Neural cell (in vitro differentiated cells): ENCODE results near the gene SELENOO. TPM values are rescaled to one million over a fixed set of nuclear protein-coding genes. Genes with fewer than 3 reads are reported as not detected.

Experiments used
- H2AFZ ChIP-seq: fragments of 200-600, 300-800 bp; sonication (generic), shearing (Covaris generic); 2 replicates; pipeline ENCODE4 v1.6.0; 2014; ENCODE audit warnings: low read depth, mild to moderate bottlenecking, antibody characterized with exemption, low read length, moderate library complexity
- H3F3A ChIP-seq: fragments of 200-600 bp; shearing (Covaris generic); 2 replicates; pipeline ENCODE4 v1.6.1; 2016; ENCODE audit warnings: mild to moderate bottlenecking, moderate library complexity, mixed read lengths, antibody characterized with exemption, low read length; ENCODE audit not compliant: insufficient read depth, poor library complexity, severe bottlenecking
- H3K27ac ChIP-seq: fragments of 200-600, 300-800 bp; sonication (generic), shearing (Covaris generic); 2 replicates; pipeline ENCODE4 v1.5.1; 2014; ENCODE audit warnings: mild to moderate bottlenecking, low read length, moderate library complexity
- H3K27me3 ChIP-seq: fragments of 300-800, 200-600 bp; sonication (generic), shearing (Covaris generic); 2 replicates; pipeline ENCODE4 v1.6.0; 2014; ENCODE audit warnings: mild to moderate bottlenecking, low read depth, low read length, moderate library complexity; ENCODE audit not compliant: insufficient read depth
- H3K36me3 ChIP-seq: fragments of 300-800, 200-600 bp; sonication (generic), shearing (Covaris generic); 2 replicates; pipeline ENCODE4 v1.5.1; 2014; ENCODE audit warnings: mild to moderate bottlenecking, antibody characterized with exemption, low read length, moderate library complexity; ENCODE audit not compliant: insufficient read depth
- H3K4me2 ChIP-seq: fragments of 300-800, 200-600 bp; sonication (generic), shearing (Covaris generic); 2 replicates; pipeline ENCODE4 v1.6.0; 2014; ENCODE audit warnings: mild to moderate bottlenecking, low read length
- H3K4me3 ChIP-seq: fragments of 300-800, 200-600 bp; sonication (generic), shearing (Covaris generic); 2 replicates; pipeline ENCODE4 v1.5.1; 2014; ENCODE audit warnings: mild to moderate bottlenecking, low read length, moderate library complexity
- H3K79me2 ChIP-seq: fragments of 200-600 bp; shearing (Covaris generic); replicated peaks from 2 replicates; pipeline ENCODE4 v1.6.0; 2014; ENCODE audit warnings: mild to moderate bottlenecking, low read length, moderate library complexity; ENCODE audit not compliant: insufficient read depth
- H3K9ac ChIP-seq: fragments of 300-800, 200-600 bp; sonication (generic), shearing (Covaris generic); 2 replicates; pipeline ENCODE4 v1.6.1; 2016; ENCODE audit warnings: mild to moderate bottlenecking, low read length, mixed read lengths
- H3K9me2 ChIP-seq: fragments of 200-600 bp; shearing (Covaris generic); 2 replicates; pipeline ENCODE4 v1.6.1; 2016; ENCODE audit warnings: mild to moderate bottlenecking, low read length, mixed read lengths; ENCODE audit not compliant: insufficient read depth
- H3K9me3 ChIP-seq: fragments of 200-600, 300-800 bp; sonication (generic), shearing (Covaris generic); 2 replicates; pipeline ENCODE4 v1.6.1; 2016; ENCODE audit warnings: mild to moderate bottlenecking, mixed run types, low read length, moderate library complexity, mixed read lengths
- H4K20me1 ChIP-seq: fragments of 200-600 bp; shearing (Covaris generic); 2 replicates; pipeline ENCODE4 v1.6.1; 2016; ENCODE audit warnings: mild to moderate bottlenecking, mixed run types; ENCODE audit not compliant: insufficient read depth
- CTCF ChIP-seq: fragments of 450-650 bp; IDR thresholded peaks from 2 replicates; pipeline ENCODE4 v1.5.1; 2014; ENCODE audit warnings: antibody characterized with exemption, mild to moderate bottlenecking, moderate library complexity; ENCODE audit not compliant: poor library complexity, severe bottlenecking
- EP300 ChIP-seq: fragments of 450-650 bp; conservative IDR thresholded peaks from 2 replicates; pipeline ENCODE4 v1.6.1; 2014; ENCODE audit warnings: antibody characterized with exemption, mild to moderate bottlenecking, moderate library complexity; ENCODE audit not compliant: poor library complexity, severe bottlenecking
- EZH2 ChIP-seq: fragments of 200-600, 300-800 bp; shearing (Covaris generic), sonication (generic); IDR thresholded peaks from 2 replicates; pipeline ENCODE4 v1.6.1; 2014; ENCODE audit warnings: antibody characterized with exemption, low read length, borderline replicate concordance, mild to moderate bottlenecking; ENCODE audit not compliant: insufficient read depth, poor library complexity, severe bottlenecking
- MXI1 ChIP-seq: fragments of 450-650 bp; conservative IDR thresholded peaks from 2 replicates; pipeline ENCODE4 v1.6.1; 2014; ENCODE audit warnings: antibody characterized with exemption, mild to moderate bottlenecking; ENCODE audit not compliant: poor library complexity, severe bottlenecking
- POLR2AphosphoS5 ChIP-seq: IDR thresholded peaks from 2 replicates; pipeline ENCODE4 v1.6.1; 2012
- RAD21 ChIP-seq: fragments of 450-650 bp; conservative IDR thresholded peaks from 2 replicates; pipeline ENCODE4 v1.6.1; 2014; ENCODE audit warnings: antibody characterized with exemption, mild to moderate bottlenecking, moderate library complexity
- REST ChIP-seq: IDR thresholded peaks from 2 replicates; pipeline ENCODE4 v1.6.1; 2012; ENCODE audit warnings: borderline replicate concordance
- SMC3 ChIP-seq: fragments of 450-650 bp; conservative IDR thresholded peaks from 2 replicates; pipeline ENCODE4 v1.6.1; 2014; ENCODE audit warnings: antibody characterized with exemption, mild to moderate bottlenecking, moderate library complexity; ENCODE audit not compliant: poor library complexity
- TAF1 ChIP-seq: IDR thresholded peaks from 2 replicates; pipeline ENCODE4 v1.6.1; 2012; ENCODE audit warnings: low read depth
- polyA plus RNA-seq: library from polyadenylated mRNA; depleted of rRNA; stranded (reverse); fragments of >200 nt; gene quantifications from 2 replicates; pipeline ENCODE4 v1.2.3, GENCODE V29; 2014

SELENOO gene
- polyA plus RNA-seq, 1 donor from 2014 or later: 42.0 TPM

- Histone ChIP-seq H4K20me1 (no peaks in the 10 kb centered on the region), H3K79me2 (peaks cover 6% of the 10 kb centered on the region), H2AFZ (no peak overlapping the region), H3K27ac (no peak overlapping the region), H3K4me3 (no peak overlapping the region), H3K36me3 (no peaks in the 10 kb centered on the region), H3K9me2 (no peaks in the 10 kb centered on the region), H3K9me3 (no peaks in the 10 kb centered on the region), H3K9ac (no peak overlapping the region), H3F3A (no peaks in the 10 kb centered on the region), H3K4me2 (no peak overlapping the region), H3K27me3 (no peaks in the 10 kb centered on the region)
- TF ChIP-seq REST (no peak), POLR2AphosphoS5 (no peak), EZH2 (no peak), MXI1 (no peak), RAD21 (no peak)
Observed at GRCh38 chr22:50232481-50233151, 31.8 kb downstream of the SELENOO start.

- no peaks in the 10 kb centered on the region for H3F3A ChIP-seq
- H3K79me2 ChIP-seq: peaks cover 6% of the 10 kb centered on the region
- no peaks in the 10 kb centered on the region for H3K36me3 ChIP-seq
- no peak overlapping the region for H3K4me2 ChIP-seq
- H4K20me1 ChIP-seq: no peaks in the 10 kb centered on the region
- no peaks in the 10 kb centered on the region for H3K9me3 ChIP-seq
- H3K27ac ChIP-seq: no peak overlapping the region
- H3K9me2 ChIP-seq: no peaks in the 10 kb centered on the region
- H3K9ac ChIP-seq: no peak overlapping the region
- TF ChIP-seq POLR2AphosphoS5 (no peak), EP300 (no peak), SMC3 (no peak), TAF1 (no peak), EZH2 (no peak), CTCF (no peak), RAD21 (no peak), REST (no peak), MXI1 (no peak)
- no peaks in the 10 kb centered on the region for H3K27me3 ChIP-seq
- no peak overlapping the region for H2AFZ ChIP-seq
- no peak overlapping the region for H3K4me3 ChIP-seq
Observed at GRCh38 chr22:50233223-50233622, 32.4 kb downstream of the SELENOO start.
